ENCODE measurements around the gene SENP5.
A peak's percentile ranks its signal among the peaks of the same experiment; 100 is the strongest.
"Not testable (repeated sequence)": the region's sequence is repeated elsewhere in the genome, so short reads cannot be mapped to it uniquely, and the experiment has no call there.

Gene SENP5

DNA sequence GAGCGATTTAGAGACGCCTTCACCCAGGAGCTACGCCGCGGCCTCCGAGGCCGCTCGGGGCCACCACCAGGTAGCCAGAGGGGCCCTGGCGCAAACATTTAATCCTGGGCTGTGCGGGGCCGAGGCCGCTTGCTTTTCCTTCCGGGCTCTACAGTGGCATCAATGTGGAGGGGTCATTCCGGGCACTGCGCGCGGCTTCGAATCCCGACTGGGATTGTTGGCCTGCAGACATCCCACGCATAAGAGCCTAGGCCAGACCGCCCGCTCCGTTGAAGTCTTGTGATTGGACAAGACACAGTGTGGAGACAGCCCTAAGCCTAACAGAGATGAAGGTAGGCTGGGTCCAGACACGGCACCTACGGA is 75.2 kb downstream of the SENP5 start:
- H3K4me1 ChIP-seq (ENCODE audit: low read length) = peaks cover 10% of the 10 kb centered on the region; the same call in 1 of the 2 replicates
- H3K9ac ChIP-seq (ENCODE audit: low read length) = peak overlapping the region; percentile 87
- TF ChIP-seq EZH2phosphoT487 (IDR thresholded peaks at IDR 0.05; ENCODE audit: low read length) (no peak), EZH2 (optimal IDR thresholded peaks at IDR 0.05; ENCODE audit: low read depth, low read length) (no peak)
- TF ChIP-seq, protein P1, sequence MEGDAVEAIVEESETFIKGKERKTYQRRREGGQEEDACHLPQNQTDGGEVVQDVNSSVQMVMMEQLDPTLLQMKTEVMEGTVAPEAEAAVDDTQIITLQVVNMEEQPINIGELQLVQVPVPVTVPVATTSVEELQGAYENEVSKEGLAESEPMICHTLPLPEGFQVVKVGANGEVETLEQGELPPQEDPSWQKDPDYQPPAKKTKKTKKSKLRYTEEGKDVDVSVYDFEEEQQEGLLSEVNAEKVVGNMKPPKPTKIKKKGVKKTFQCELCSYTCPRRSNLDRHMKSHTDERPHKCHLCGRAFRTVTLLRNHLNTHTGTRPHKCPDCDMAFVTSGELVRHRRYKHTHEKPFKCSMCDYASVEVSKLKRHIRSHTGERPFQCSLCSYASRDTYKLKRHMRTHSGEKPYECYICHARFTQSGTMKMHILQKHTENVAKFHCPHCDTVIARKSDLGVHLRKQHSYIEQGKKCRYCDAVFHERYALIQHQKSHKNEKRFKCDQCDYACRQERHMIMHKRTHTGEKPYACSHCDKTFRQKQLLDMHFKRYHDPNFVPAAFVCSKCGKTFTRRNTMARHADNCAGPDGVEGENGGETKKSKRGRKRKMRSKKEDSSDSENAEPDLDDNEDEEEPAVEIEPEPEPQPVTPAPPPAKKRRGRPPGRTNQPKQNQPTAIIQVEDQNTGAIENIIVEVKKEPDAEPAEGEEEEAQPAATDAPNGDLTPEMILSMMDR (IDR thresholded peaks at IDR 0.05; ENCODE audit: low read length) = no peak
- H3K9me2 ChIP-seq (replicated peaks; ENCODE audit: insufficient read depth, low read length) = no peaks in the 10 kb centered on the region
- H2AFZ ChIP-seq (ENCODE audit: low read length) = peak overlapping the region; percentile 64
- H3K4me2 ChIP-seq (ENCODE audit: low read depth, low read length) = peak overlapping the region; percentile 94
- H3K79me2 ChIP-seq (ENCODE audit: low read length) = peaks cover 64% of the 10 kb centered on the region
- H4K20me1 ChIP-seq (ENCODE audit: insufficient read depth, low read length) = no peaks in the 10 kb centered on the region; the same call in 1 of the 2 replicates
- peaks cover 13% of the 10 kb centered on the region for H3F3A ChIP-seq (ENCODE audit: insufficient read depth, low read length)
- H3K9me3 ChIP-seq (replicated peaks; ENCODE audit: insufficient read depth, low read length) = no peaks in the 10 kb centered on the region
- DNase-seq = no peak
- H3K4me3 ChIP-seq (ENCODE audit: low read length) = peak overlapping the region; percentile 84
- H3K27ac ChIP-seq (ENCODE audit: low read length) = peak overlapping the region; percentile 34; the same call in 1 of the 2 replicates
- peaks cover 5% of the 10 kb centered on the region; the same call in 1 of the 2 replicates for H3K36me3 ChIP-seq (replicated peaks; ENCODE audit: insufficient read depth, low read length)
- no peaks in the 10 kb centered on the region for H3K27me3 ChIP-seq (replicated peaks; ENCODE audit: insufficient read depth, low read length)

DNA sequence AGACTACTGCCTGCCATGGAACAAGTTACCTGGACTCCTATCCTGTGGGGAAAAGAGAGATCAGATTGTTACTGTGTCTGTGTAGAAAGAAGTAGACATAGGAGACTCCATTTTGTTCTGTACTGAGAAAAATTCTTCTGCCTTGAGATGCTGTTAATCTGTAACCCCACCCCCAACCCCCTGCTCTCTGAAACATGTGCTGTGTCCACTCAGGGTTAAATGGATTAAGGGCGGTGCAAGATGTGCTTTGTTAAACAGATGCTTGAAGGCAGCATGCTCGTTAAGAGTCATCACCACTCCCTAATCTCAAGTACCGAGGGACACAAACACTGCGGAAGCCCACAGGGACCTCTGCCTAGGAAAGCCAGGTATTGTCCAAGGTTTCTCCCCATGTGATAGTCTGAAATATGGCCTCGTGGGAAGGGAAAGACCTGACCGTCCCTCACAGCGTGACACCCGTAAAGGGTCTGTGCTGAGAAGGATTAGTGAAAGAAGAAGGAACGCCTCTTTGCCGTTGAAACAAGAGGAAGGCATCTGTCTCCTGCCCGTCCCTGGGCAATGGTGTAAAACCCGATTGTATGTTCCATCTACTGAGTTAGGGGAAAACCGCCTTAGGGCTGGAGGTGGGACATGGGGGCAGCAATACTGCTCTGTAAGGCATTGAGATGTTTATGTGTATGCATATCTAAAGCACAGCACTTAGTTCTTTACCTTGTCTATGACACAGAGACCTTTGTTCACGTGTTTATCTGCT is 76.5 kb downstream of the SENP5 start:
- Histone ChIP-seq H3K4me1 (ENCODE audit: low read length) (peaks cover 10% of the 10 kb centered on the region; the same call in 1 of the 2 replicates), H3K4me2 (ENCODE audit: low read depth, low read length) (peak overlapping the region; percentile 94; the same call in 1 of the 2 replicates), H3K79me2 (ENCODE audit: low read length) (peaks cover 51% of the 10 kb centered on the region)
- not testable (repeated sequence) for H3K9me2 ChIP-seq (replicated peaks; ENCODE audit: insufficient read depth, low read length); H3K9ac ChIP-seq (ENCODE audit: low read length); H3K27me3 ChIP-seq (replicated peaks; ENCODE audit: insufficient read depth, low read length); H3K36me3 ChIP-seq (replicated peaks; ENCODE audit: insufficient read depth, low read length); DNase-seq; H3F3A ChIP-seq (ENCODE audit: insufficient read depth, low read length); H3K27ac ChIP-seq (ENCODE audit: low read length); H3K4me3 ChIP-seq (ENCODE audit: low read length); H3K9me3 ChIP-seq (replicated peaks; ENCODE audit: insufficient read depth, low read length); H2AFZ ChIP-seq (ENCODE audit: low read length); H4K20me1 ChIP-seq (ENCODE audit: insufficient read depth, low read length)

DNA sequence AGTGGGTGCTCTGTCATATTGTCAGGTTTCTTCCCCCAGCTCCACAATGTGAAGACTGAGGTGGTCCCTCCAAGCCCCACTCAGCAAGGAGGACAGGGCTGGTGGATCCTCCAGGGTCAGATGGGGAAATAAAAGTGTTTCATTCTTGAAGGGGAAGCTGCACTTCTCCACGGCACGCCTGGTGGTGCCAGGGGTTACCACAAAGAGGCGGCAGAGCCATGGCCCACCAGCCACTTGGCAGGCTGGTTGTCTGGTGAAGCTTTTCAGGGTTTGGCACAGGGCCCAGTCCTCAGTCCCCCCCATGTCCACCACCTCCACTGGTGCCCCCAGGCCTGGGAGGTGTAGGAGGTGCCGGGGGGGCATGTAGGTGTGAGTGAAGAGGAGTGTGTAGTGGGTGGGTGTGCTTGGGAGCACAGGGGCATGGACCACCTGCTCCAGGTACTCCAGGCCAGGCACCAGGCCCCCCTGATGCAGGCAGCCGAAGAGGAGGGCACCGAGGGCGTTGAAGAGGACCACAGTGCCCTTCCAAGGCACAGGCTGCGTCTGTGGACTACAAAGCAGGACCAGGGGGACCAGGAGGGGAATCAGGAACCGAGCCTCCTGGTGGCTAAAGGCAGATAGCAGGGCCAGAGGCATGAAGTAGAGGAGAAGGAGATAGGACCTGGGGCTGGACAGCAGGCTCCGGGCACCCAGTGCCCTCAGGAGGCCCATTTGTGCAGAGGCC is 79.6 kb downstream of the SENP5 start:
- Histone ChIP-seq H3F3A (ENCODE audit: insufficient read depth, low read length) (no peaks in the 10 kb centered on the region), H3K27ac (ENCODE audit: low read length) (no peak overlapping the region), H3K36me3 (replicated peaks; ENCODE audit: insufficient read depth, low read length) (no peaks in the 10 kb centered on the region), H3K4me3 (ENCODE audit: low read length) (no peak overlapping the region), H3K9me3 (replicated peaks; ENCODE audit: insufficient read depth, low read length) (no peaks in the 10 kb centered on the region), H3K27me3 (replicated peaks; ENCODE audit: insufficient read depth, low read length) (no peaks in the 10 kb centered on the region), H3K4me1 (ENCODE audit: low read length) (0 out of 2 replicates have a peak, but pooled peaks cover 6% of the 10 kb centered on the region), H4K20me1 (ENCODE audit: insufficient read depth, low read length) (no peaks in the 10 kb centered on the region; the same call in 1 of the 2 replicates), H3K9ac (ENCODE audit: low read length) (no peak overlapping the region), H3K4me2 (ENCODE audit: low read depth, low read length) (no peak overlapping the region), H2AFZ (ENCODE audit: low read length) (no peak overlapping the region), H3K79me2 (ENCODE audit: low read length) (peaks cover 21% of the 10 kb centered on the region), H3K9me2 (replicated peaks; ENCODE audit: insufficient read depth, low read length) (no peaks in the 10 kb centered on the region)
- TF ChIP-seq, protein P1 (IDR thresholded peaks at IDR 0.05; ENCODE audit: low read length) = no peak
- no peak for TF ChIP-seq EZH2 (optimal IDR thresholded peaks at IDR 0.05; ENCODE audit: low read depth, low read length)
- TF ChIP-seq EZH2phosphoT487 (IDR thresholded peaks at IDR 0.05; ENCODE audit: low read length) = no peak
- no peak for DNase-seq

Data from MM.1S (cell line).